MM.1S (cell line): ENCODE data around the gene RIPK1.
"Not testable (repeated sequence)": the region's sequence is repeated elsewhere in the genome, so short reads cannot be mapped to it uniquely, and the experiment has no call there.

Experiments used
- DNase-seq: peaks from one replicate; pipeline ENCODE4 v3.0.0-alpha.2; 2015
- H2AFZ ChIP-seq: fragments of 300-600 bp; sonication (generic); 2 replicates; pipeline ENCODE4 v1.6.0; 2016; ENCODE audit warnings: antibody characterized with exemption, low read length
- H3F3A ChIP-seq: fragments of 300-600 bp; sonication (generic); 2 replicates; pipeline ENCODE4 v1.6.1; 2016; ENCODE audit warnings: mild to moderate bottlenecking, antibody characterized with exemption, low read length, moderate library complexity, mixed read lengths; ENCODE audit not compliant: insufficient read depth
- H3K27ac ChIP-seq: fragments of 300-600 bp; sonication (generic); 2 replicates; pipeline ENCODE4 v1.5.1; 2016; ENCODE audit warnings: mild to moderate bottlenecking, low read length
- H3K27me3 ChIP-seq: fragments of 300-600 bp; sonication (generic); replicated peaks from 2 replicates; pipeline ENCODE4 v1.6.0; 2016; ENCODE audit warnings: low read length; ENCODE audit not compliant: insufficient read depth
- H3K36me3 ChIP-seq: fragments of 300-600 bp; sonication (generic); replicated peaks from 2 replicates; pipeline ENCODE4 v1.6.1; 2016; ENCODE audit warnings: mild to moderate bottlenecking, low read length, mixed read lengths; ENCODE audit not compliant: insufficient read depth
- H3K4me1 ChIP-seq: fragments of 300-600 bp; sonication (generic); 2 replicates; pipeline ENCODE4 v1.6.1; 2016; ENCODE audit warnings: low read length, mixed read lengths
- H3K4me2 ChIP-seq: fragments of 300-600 bp; sonication (generic); 2 replicates; pipeline ENCODE4 v1.6.0; 2016; ENCODE audit warnings: low read depth, low read length
- H3K4me3 ChIP-seq: fragments of 300-600 bp; sonication (generic); 2 replicates; pipeline ENCODE4 v1.5.1; 2016; ENCODE audit warnings: low read length, mixed read lengths
- H3K79me2 ChIP-seq: fragments of 300-600 bp; sonication (generic); 2 replicates; pipeline ENCODE4 v1.6.1; 2016; ENCODE audit warnings: mixed run types, low read length, mixed read lengths
- H3K9ac ChIP-seq: fragments of 300-600 bp; sonication (generic); 2 replicates; pipeline ENCODE4 v1.6.1; 2016; ENCODE audit warnings: low read length, mixed read lengths
- H3K9me2 ChIP-seq: fragments of 300-600 bp; sonication (generic); replicated peaks from 2 replicates; pipeline ENCODE4 v1.6.1; 2016; ENCODE audit warnings: mild to moderate bottlenecking, low read length, mixed read lengths; ENCODE audit not compliant: insufficient read depth
- H3K9me3 ChIP-seq: fragments of 300-600 bp; sonication (generic); replicated peaks from 2 replicates; pipeline ENCODE4 v1.6.1; 2016; ENCODE audit warnings: mild to moderate bottlenecking, low read length, mixed read lengths; ENCODE audit not compliant: insufficient read depth
- H4K20me1 ChIP-seq: fragments of 300-600 bp; sonication (generic); 2 replicates; pipeline ENCODE4 v1.6.1; 2016; ENCODE audit warnings: mild to moderate bottlenecking, low read length, moderate library complexity, mixed read lengths; ENCODE audit not compliant: insufficient read depth
- EZH2 ChIP-seq: fragments of 300-600 bp; sonication (generic); optimal IDR thresholded peaks from 2 replicates; pipeline ENCODE3; 2017; ENCODE audit warnings: low read depth, mild to moderate bottlenecking, antibody characterized with exemption, low read length, mixed read lengths
- EZH2phosphoT487 ChIP-seq: fragments of 300-600 bp; sonication (generic); IDR thresholded peaks from 2 replicates; pipeline ENCODE4 v1.6.1; 2018; ENCODE audit warnings: antibody characterized with exemption, low read length
- TF ChIP-seq, protein P1 (sequence below): fragments of 300-600 bp; sonication (generic); IDR thresholded peaks from 2 replicates; pipeline ENCODE4 v1.5.1; 2016; ENCODE audit warnings: antibody characterized with exemption, low read length, mixed read lengths

The RIPK1 gene

DNA sequence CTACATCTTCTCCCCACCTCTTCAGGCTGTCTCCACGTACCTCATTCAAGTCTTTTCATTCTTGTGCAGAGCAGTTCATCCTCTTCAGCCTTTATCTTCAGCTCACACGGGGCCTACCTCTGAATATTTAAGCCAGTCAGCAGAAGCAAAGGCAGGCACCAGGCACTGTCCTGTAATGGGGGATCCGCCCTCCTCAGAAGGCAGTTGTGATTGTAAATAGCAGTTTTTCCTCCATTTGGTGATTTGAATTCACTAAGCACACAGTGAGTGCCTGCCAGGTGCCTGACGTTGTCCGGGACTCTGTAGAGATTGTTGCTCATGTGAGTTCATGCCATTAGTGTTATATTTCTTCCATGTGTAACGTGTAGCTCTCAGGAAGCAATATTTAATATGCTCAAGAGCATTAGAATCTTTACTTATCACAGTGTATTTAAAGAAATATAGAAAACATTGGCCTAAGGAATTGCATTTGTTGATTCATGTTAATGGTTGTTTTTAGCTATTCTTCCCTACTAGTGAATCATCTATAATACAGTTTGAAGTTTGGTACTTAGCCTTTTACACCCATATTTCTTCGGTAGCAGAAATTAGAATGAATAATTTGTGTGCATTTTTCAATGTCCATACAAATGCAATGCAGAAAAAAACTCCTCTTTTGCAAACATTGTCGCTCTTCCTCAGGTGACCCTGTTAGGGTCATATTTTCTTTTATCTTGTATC, 68.2 kb downstream of the RIPK1 start:
- Histone ChIP-seq H3K27ac (no peak overlapping the region), H3F3A (no peaks in the 10 kb centered on the region), H3K4me1 (no peaks in the 10 kb centered on the region), H3K9me3 (no peaks in the 10 kb centered on the region), H3K79me2 (no peaks in the 10 kb centered on the region), H3K27me3 (no peaks in the 10 kb centered on the region), H3K9me2 (no peaks in the 10 kb centered on the region), H3K4me3 (no peak overlapping the region), H2AFZ (no peak overlapping the region), H4K20me1 (no peaks in the 10 kb centered on the region), H3K4me2 (no peak overlapping the region), H3K36me3 (no peaks in the 10 kb centered on the region), H3K9ac (no peak overlapping the region)
- TF ChIP-seq, protein P1, sequence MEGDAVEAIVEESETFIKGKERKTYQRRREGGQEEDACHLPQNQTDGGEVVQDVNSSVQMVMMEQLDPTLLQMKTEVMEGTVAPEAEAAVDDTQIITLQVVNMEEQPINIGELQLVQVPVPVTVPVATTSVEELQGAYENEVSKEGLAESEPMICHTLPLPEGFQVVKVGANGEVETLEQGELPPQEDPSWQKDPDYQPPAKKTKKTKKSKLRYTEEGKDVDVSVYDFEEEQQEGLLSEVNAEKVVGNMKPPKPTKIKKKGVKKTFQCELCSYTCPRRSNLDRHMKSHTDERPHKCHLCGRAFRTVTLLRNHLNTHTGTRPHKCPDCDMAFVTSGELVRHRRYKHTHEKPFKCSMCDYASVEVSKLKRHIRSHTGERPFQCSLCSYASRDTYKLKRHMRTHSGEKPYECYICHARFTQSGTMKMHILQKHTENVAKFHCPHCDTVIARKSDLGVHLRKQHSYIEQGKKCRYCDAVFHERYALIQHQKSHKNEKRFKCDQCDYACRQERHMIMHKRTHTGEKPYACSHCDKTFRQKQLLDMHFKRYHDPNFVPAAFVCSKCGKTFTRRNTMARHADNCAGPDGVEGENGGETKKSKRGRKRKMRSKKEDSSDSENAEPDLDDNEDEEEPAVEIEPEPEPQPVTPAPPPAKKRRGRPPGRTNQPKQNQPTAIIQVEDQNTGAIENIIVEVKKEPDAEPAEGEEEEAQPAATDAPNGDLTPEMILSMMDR, result no peak
- TF ChIP-seq EZH2phosphoT487, result no peak
- no peak for DNase-seq

DNA sequence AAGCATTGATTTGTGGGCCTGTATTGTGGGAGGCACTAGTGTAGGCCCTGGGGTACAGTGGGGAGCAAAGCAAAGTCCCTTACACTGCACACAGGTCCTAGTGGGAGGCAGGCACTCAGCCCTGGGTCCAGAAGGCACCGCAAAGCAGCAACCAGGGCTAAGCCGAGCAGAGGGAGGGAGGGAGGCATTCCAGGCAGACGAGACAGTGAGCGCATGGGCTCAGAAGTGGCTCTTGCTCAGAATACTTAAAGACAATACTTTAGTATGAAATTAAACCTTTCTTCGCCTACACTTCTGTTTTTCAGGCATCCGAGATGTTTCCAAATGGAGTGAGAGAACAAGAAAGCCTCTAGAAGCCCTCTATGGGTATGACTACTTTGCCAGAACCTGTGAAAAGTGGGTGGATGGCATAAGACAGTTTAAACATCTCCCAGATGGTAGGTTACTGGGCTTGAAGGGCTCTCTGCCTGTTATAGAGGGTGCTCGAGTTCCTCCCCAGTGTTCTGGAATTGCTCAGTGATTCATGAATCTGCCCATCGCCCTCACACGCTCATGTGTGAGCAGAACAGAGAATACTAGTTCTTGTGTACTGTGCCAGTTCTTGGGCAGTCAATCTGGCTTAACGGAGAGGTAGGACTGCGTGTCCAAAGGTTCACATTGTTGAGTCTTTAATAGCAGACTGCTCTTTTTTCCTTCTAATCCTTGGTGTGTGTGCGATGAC, 68.9 kb downstream of the RIPK1 start:
- H3K27ac ChIP-seq, result no peak overlapping the region
- H3K4me2 ChIP-seq, result no peak overlapping the region
- no peaks in the 10 kb centered on the region for H3K9me2 ChIP-seq
- TF ChIP-seq EZH2 (no peak), EZH2phosphoT487 (no peak)
- TF ChIP-seq, protein P1, result no peak
- no peak overlapping the region for H3K4me3 ChIP-seq
- H3K36me3 ChIP-seq, result no peaks in the 10 kb centered on the region
- no peaks in the 10 kb centered on the region for H3K27me3 ChIP-seq
- H2AFZ ChIP-seq, result no peak overlapping the region
- DNase-seq, result no peak
- no peak overlapping the region for H3K9ac ChIP-seq
- H4K20me1 ChIP-seq, result no peaks in the 10 kb centered on the region
- no peaks in the 10 kb centered on the region for H3K9me3 ChIP-seq
- H3F3A ChIP-seq, result no peaks in the 10 kb centered on the region
- no peaks in the 10 kb centered on the region for H3K79me2 ChIP-seq
- no peaks in the 10 kb centered on the region for H3K4me1 ChIP-seq

DNA sequence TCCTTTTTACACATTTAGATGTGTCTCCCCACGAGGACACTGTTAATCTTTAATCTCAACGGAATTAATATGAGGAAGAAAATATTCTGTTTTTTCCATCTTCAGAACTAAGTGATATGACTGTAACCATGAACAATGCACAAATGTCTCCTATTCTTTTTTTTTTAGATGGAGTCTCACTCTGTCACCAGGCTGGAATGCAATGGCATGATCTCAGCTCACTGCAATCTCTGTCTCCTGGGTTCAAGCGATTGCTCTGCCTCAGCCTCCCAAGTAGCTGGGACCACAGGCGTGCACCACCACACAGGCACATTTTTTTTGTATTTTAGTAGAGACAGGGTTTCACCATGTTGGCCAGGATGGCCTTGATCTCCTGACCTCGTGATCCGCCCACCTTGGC, 69.6 kb downstream of the RIPK1 start:
- not testable (repeated sequence) for H2AFZ ChIP-seq, H3K4me3 ChIP-seq, H3K4me2 ChIP-seq, H3K9me3 ChIP-seq, H4K20me1 ChIP-seq, H3K27ac ChIP-seq, H3K9me2 ChIP-seq, H3K79me2 ChIP-seq, H3K27me3 ChIP-seq, DNase-seq, H3K9ac ChIP-seq, H3K36me3 ChIP-seq, H3K4me1 ChIP-seq, H3F3A ChIP-seq

DNA sequence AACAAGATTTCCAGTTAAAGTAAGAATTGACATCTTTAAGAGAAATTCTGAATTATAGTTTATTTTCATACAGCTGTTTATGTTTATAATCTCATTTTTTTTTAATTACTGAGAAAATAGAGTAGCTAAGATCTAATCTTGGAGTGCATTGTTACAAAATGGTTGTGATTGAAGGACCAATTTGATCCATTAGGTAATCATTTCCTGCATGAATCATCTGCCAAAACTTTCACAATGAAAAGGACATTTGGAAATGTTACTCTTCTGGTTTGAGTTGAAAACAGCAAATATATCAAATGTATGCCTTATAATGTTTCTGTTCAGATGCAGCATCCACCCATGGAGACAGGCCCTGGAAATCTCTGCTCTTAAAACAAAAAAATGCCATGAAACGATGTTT, 70.0 kb downstream of the RIPK1 start:
- Histone ChIP-seq H3F3A (no peaks in the 10 kb centered on the region), H3K27ac (no peak overlapping the region), H3K4me3 (no peak overlapping the region), H3K4me2 (no peak overlapping the region), H3K9me3 (no peaks in the 10 kb centered on the region), H3K4me1 (no peaks in the 10 kb centered on the region), H4K20me1 (no peaks in the 10 kb centered on the region), H3K27me3 (no peaks in the 10 kb centered on the region), H2AFZ (no peak overlapping the region), H3K36me3 (no peaks in the 10 kb centered on the region), H3K9ac (no peak overlapping the region), H3K9me2 (no peaks in the 10 kb centered on the region), H3K79me2 (no peaks in the 10 kb centered on the region)
- no peak for DNase-seq
- TF ChIP-seq EZH2phosphoT487 (no peak), EZH2 (no peak)
- TF ChIP-seq, protein P1, result no peak
